Prostate gland (tissue), 2 donors: ENCODE data around the gene BRINP2.

Source experiments
- POLR2A ChIP-seq: fragments of 450-650 bp; IDR thresholded peaks from one replicate; pipeline ENCODE4 v1.6.1; 2016; ENCODE audit warnings: antibody characterized with exemption, mild to moderate bottlenecking
- TF ChIP-seq, protein P1 (sequence below), 4 experiments: fragments of 200-600 bp in 2 of 4; fragments of 450-650 bp in 2 of 4; sonication (generic) in 2 of 4; IDR thresholded peaks; 1 replicate in 3 of 4; 2 replicates in 1 of 4; pipeline ENCODE4 v1.5.1; 2016 to 2019; ENCODE audit warnings: antibody characterized with exemption in 4 of 4, mild to moderate bottlenecking in 2 of 4, moderate library complexity in 2 of 4

DNA sequence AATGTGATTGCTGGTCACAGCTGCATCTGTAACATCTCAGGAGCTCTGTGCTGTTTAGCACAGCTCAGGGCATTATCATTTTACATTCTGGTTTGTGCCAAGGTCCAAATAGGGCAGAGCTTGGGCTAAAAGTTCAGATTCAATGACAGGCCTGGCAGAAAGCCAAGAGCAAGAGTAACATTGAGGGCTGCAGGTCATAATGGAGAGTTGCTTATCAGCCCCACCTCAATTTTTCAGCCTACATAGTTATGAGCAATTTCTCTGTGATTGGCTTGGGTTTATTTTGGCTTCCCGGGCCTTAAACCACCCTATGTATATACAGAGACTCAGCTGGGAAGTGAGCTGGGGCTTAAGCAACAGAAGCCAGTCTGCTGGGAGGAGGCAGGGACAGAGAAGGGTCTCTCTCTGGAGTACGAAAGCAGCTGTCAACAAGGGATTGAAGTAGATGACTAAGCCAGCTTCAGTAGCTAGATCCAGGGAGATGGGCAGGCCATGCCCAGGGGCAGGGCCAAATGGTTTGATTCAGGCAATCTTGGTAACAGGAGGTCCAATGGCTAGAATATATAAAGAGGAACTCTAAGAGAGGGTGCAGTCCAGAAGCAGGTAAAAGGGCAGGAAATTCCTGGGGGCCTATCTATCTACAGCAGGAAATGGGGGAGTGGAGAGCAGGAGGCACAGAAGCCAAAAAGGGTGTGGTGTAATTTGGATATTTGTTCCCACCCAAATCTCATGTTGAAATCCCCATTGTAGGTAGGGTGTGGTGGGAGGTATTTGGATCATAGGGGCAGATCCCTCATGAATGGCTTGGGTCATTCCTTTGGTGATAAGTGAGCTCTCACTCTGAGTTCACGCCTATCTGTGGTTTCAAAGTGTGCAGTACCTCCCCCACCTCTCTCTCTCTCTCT lies 49.0 kb downstream of the BRINP2 start:
- TF ChIP-seq, protein P1, sequence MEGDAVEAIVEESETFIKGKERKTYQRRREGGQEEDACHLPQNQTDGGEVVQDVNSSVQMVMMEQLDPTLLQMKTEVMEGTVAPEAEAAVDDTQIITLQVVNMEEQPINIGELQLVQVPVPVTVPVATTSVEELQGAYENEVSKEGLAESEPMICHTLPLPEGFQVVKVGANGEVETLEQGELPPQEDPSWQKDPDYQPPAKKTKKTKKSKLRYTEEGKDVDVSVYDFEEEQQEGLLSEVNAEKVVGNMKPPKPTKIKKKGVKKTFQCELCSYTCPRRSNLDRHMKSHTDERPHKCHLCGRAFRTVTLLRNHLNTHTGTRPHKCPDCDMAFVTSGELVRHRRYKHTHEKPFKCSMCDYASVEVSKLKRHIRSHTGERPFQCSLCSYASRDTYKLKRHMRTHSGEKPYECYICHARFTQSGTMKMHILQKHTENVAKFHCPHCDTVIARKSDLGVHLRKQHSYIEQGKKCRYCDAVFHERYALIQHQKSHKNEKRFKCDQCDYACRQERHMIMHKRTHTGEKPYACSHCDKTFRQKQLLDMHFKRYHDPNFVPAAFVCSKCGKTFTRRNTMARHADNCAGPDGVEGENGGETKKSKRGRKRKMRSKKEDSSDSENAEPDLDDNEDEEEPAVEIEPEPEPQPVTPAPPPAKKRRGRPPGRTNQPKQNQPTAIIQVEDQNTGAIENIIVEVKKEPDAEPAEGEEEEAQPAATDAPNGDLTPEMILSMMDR (IDR thresholded peaks at IDR 0.05), result no peak
- no peak for TF ChIP-seq POLR2A
